Lower leg skin (tissue), 3 donors: Measurements from ENCODE around the gene PTPRC.

Source experiments
- CTCF ChIP-seq, 3 donors: fragments of 450-650 bp; IDR thresholded peaks; one replicate each; pipeline ENCODE4 v1.5.1; 2016; ENCODE audit warnings: antibody characterized with exemption in 3 of 3, mild to moderate bottlenecking in 3 of 3, moderate library complexity in 2 of 3
- POLR2A ChIP-seq, 2 donors: fragments of 450-650 bp; IDR thresholded peaks; one replicate each; pipeline ENCODE4 v1.6.1; 2016 to 2017; ENCODE audit warnings: antibody characterized with exemption in 2 of 2, mild to moderate bottlenecking in 1 of 2, moderate library complexity in 1 of 2

- TF ChIP-seq CTCF (IDR thresholded peaks at IDR 0.05) (no peak), POLR2A (IDR thresholded peaks at IDR 0.05) (no peak)
These were observed 32.8 kb upstream of the PTPRC start for GRCh38 chr1:198606020-198606438.
